ENCODE results near the gene CEP164.

The CEP164 gene

DNA sequence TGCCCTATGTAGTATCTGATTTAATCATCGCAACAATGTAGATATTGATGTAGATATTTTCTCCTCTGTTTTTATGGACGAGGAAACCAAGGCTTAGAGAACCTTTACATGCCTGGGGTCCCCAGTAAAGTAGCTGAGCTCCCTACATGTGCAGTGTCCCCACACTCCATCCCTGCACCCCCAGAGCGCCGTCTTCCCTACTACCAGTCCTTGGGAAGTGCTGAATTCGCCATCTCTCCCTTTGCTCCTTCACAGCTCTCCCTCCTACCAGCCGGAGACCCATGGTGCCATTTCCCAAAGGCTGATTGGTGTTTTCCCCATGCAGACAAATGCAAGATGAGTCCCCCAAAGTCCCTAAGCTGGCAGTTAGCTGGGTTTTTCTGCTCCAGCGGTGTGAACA is 86.0 kb downstream of the CEP164 start:
- Mint-ChIP-seq H3K4me3 (no peak overlapping the region), H3K36me3 (peaks cover 15% of the 10 kb centered on the region), H3K4me1 (no peaks in the 10 kb centered on the region), H3K9me3 (no peaks in the 10 kb centered on the region), H3K27ac (no peak overlapping the region)
- no peak for DNase-seq (ENCODE audit: low spot score in 2 of 2)
- no peak for ATAC-seq

DNA sequence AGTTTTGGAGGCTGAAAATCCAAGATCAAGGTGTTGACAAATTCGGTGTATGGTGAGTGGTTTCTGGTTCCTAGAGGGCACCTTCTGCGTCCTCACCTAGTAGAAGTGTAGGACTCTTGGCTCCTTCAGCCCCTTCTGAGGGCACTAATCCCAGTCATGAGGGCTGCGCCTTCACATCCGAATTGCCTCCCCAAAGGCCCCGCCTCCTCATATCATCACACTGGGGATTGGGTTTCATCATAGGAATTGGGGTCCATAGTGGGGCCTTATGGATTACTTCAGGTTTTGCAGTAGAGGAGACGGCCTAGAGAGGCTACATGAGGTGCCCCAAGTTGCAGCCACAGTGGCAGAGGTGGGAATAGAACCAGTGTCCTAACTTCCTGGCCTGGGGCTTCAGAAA is 87.1 kb downstream of the CEP164 start:
- Mint-ChIP-seq H3K4me3 (no peak overlapping the region), H3K4me1 (no peaks in the 10 kb centered on the region), H3K9me3 (no peaks in the 10 kb centered on the region), H3K36me3 (peaks cover 5% of the 10 kb centered on the region), H3K27ac (no peak overlapping the region)
- DNase-seq (ENCODE audit: low spot score in 2 of 2) (no peak), ATAC-seq (no peak)

DNA sequence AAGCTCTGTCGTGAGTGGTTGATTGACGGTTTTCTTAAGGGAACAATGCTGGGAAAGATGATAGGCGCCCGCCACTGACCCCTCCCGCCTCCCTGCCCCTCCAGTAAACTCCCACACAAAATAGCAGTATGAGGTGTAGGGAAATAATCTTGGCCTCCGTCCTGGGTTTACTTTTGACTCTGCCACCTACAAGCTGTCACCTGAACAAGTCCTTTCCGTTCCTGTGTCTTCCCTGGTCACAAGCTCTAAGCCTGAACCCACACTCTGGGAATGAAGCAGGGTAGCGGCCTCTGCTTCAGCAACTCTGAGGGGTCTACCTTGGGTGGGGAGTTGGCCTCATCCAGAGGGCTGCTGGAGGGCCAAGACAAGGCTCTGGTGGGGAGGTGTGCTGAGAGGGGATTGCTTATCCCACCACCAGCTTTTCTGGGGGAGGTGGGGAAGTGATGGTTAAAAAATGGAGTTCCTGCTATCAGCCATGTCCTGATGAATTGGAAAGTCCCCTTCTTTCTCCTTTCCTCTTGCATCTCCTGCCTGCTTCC is 87.8 kb downstream of the CEP164 start:
- H3K4me1 Mint-ChIP-seq = no peaks in the 10 kb centered on the region
- H3K4me3 Mint-ChIP-seq = no peak overlapping the region
- ATAC-seq (no peak), DNase-seq (ENCODE audit: low spot score in 2 of 2) (no peak)
- no peaks in the 10 kb centered on the region for H3K9me3 Mint-ChIP-seq
- H3K36me3 Mint-ChIP-seq = no peaks in the 10 kb centered on the region
- no peak overlapping the region for H3K27ac Mint-ChIP-seq

DNA sequence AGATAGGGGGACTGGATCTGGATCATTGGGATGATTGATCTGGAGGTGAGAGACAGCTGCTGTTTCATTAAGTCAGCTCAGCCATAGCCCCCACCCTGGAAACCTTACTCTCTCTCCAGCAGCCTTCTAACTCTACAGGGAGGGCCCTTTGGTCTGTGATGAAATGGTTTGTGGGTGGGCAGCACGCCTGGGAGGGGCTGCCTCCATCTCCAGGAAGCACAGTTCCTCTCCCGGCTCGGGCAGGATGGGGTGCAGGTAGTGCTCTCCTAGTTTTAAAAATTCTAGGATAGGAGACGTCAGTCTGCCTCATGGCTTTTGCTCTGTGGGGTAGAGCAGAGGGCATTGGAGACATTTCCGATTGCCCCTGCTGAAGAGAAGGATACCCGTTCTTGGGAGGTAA is 89.7 kb downstream of the CEP164 start:
- Mint-ChIP-seq H3K4me1 (no peaks in the 10 kb centered on the region), H3K36me3 (no peaks in the 10 kb centered on the region), H3K4me3 (no peak overlapping the region), H3K27ac (no peak overlapping the region), H3K9me3 (no peaks in the 10 kb centered on the region)
- ATAC-seq = no peak
- no peak for DNase-seq (ENCODE audit: low spot score in 2 of 2)

DNA sequence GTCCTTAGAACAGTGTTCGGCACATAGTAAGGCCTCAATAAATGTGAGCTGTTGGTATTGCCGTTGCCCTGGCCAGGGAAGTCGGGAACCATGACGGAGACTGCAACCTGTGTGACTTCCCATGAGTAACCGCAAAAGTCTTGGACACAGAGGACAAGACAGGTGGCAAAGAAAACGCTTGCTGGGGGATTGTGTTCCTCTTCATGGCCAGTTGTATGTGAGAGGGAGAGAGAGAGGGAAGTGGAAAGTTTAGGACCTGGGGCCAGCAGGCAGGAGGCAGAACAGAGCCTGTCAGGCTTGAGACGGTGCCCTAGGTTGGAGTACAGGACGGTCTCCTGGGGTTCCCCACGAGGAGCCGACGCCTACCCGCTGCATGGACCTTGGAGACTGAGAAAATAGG is 90.2 kb downstream of the CEP164 start:
- no peak for DNase-seq (ENCODE audit: low spot score in 2 of 2)
- no peaks in the 10 kb centered on the region for H3K36me3 Mint-ChIP-seq
- no peak overlapping the region for H3K4me3 Mint-ChIP-seq
- no peak overlapping the region for H3K27ac Mint-ChIP-seq
- no peak for ATAC-seq
- H3K4me1 Mint-ChIP-seq = no peaks in the 10 kb centered on the region
- H3K9me3 Mint-ChIP-seq = no peaks in the 10 kb centered on the region

DNA sequence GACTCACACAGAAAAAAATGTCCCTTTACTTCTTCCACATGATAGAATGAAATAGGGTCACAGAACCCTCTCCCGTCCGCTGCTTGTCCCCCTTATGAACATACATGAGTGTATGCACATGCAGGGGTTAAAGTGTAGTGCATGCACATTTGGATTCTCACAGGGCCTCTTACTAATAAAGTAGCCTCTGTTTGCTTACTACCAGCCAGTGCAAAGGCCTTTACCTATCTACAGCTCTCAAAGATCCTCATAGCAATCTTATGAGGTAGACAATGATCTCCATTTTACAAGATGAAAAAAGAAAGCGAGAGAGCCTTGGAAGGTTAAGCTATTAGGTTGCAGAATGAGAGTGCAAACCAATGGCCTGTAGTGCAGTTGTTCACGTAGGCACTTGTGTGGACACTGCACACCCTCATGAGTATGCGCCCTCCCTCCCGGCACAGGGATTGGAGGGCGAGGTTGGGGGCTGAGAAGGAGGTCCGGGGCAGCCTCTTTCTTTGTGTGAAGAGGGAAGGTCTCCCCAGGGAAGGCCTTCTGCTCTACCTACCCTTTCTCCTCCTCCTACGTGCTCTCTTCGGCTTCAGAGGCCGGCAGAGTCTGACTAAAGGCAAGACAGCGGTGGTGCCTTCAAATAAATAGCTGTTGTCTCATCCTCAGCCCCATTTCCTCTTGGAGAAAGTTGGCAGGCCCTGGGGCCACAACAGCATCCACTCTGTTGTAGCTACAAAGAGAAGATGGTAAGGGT is 91.3 kb downstream of the CEP164 start:
- DNase-seq (ENCODE audit: low spot score in 2 of 2) (no peak), ATAC-seq (no peak)
- no peaks in the 10 kb centered on the region for H3K36me3 Mint-ChIP-seq
- no peak overlapping the region for H3K4me3 Mint-ChIP-seq
- no peaks in the 10 kb centered on the region for H3K4me1 Mint-ChIP-seq
- H3K27ac Mint-ChIP-seq = no peak overlapping the region
- H3K9me3 Mint-ChIP-seq = no peaks in the 10 kb centered on the region

DNA sequence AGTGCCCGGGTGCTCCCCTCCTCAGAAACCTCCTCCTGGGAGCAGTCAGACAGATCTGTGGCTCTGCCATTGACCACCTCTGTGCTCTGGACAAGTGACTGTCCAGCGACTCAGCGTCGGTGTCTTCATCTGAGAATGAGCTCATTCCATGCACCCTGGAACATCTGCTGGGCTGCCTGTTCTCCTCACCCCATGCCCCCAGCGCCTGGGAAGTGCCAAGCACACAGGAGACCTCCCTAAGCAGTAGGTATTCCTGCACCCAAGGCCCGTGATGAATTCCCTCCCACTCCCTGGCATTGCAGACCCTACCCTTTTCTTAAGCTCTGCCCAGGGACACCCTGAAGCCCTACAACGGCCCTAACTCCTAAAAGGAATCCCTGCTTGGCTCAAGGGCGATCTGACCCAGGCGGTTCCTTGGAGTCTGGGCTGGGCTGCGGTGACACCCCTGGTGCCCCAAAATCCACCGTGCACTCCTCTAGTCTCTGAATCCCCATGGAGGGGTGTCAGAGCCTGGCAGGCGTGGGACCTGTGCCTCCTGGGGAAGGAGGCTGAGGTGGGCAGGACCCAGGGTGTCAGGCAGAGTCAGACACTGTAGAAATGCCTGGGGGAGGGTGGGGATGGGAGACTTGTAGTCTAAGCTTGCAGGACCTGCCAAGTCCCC is 92.0 kb downstream of the CEP164 start:
- Mint-ChIP-seq H3K36me3 (no peaks in the 10 kb centered on the region), H3K9me3 (no peaks in the 10 kb centered on the region), H3K27ac (no peak overlapping the region), H3K4me1 (no peaks in the 10 kb centered on the region), H3K4me3 (no peak overlapping the region)
- DNase-seq (ENCODE audit: low spot score in 2 of 2) = no peak
- no peak for ATAC-seq

DNA sequence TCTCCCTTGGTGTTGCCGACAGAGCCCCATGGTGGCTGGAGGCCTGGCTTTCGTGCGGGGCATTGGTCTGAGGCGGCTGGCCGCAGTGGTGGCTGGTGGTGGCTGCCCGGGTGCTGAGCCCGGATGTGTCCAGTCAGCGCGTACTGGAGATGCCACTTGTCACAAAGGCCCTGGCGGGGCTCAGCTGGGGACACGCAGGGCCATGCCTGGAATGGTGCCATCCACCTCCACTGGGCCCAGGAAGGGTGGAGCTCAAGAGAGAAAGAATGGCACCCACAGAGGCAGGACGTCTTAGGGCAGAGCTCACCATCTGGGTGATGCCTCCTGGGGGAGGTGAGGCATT is 92.5 kb downstream of the CEP164 start:
- Mint-ChIP-seq H3K9me3 (no peaks in the 10 kb centered on the region), H3K4me3 (no peak overlapping the region), H3K27ac (no peak overlapping the region), H3K36me3 (no peaks in the 10 kb centered on the region), H3K4me1 (no peaks in the 10 kb centered on the region)
- ATAC-seq (peak; percentile 6), DNase-seq (ENCODE audit: low spot score in 2 of 2) (no peak)

DNA sequence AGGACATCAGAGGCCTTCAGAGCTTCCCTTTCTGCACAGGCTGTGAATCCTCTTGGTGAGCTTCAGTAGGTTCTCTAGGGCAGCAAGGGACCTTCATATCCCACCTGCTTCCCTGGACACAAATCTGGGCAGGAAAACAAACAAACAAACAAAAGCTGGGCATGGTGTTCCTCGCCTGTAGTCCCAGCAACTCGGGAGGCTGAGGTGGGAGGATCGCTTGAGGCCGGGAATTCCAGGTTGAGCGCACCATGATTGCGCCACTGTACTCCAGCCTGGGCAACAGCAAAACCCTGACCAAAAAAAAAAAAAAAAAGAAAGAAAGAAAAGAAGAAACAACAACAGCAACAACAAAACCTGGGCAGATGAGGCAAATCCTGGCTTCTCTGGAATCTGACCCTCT is 92.9 kb downstream of the CEP164 start:
- no peak overlapping the region for H3K27ac Mint-ChIP-seq
- H3K9me3 Mint-ChIP-seq = no peaks in the 10 kb centered on the region
- H3K4me3 Mint-ChIP-seq = no peak overlapping the region
- H3K4me1 Mint-ChIP-seq = no peaks in the 10 kb centered on the region
- H3K36me3 Mint-ChIP-seq = no peaks in the 10 kb centered on the region
- no peak for DNase-seq (ENCODE audit: low spot score in 2 of 2)
- ATAC-seq = no peak

DNA sequence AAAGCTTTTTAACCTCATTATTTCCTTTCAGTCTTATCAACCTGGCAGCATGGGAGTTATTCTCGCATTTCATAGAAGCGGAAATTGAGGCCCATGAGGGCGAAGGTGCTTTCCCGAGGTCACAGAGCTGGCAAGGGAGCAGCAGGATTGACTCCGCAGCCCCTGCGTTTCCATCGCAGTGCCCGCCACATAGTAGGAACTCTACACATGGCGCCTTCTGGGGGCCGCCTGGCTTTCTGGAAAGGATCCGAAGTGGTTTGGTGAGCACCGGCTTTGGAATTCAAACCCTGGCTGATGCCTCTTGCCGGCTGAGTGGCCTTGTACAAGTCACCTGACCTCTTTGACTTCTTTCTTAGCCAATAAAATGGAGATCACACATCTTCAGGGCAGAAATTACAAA is 93.4 kb downstream of the CEP164 start:
- H3K36me3 Mint-ChIP-seq = no peaks in the 10 kb centered on the region
- H3K27ac Mint-ChIP-seq = no peak overlapping the region
- H3K4me3 Mint-ChIP-seq = no peak overlapping the region
- DNase-seq (ENCODE audit: low spot score in 2 of 2) (no peak), ATAC-seq (no peak)
- H3K9me3 Mint-ChIP-seq = no peaks in the 10 kb centered on the region
- peaks cover 2% of the 10 kb centered on the region for H3K4me1 Mint-ChIP-seq

DNA sequence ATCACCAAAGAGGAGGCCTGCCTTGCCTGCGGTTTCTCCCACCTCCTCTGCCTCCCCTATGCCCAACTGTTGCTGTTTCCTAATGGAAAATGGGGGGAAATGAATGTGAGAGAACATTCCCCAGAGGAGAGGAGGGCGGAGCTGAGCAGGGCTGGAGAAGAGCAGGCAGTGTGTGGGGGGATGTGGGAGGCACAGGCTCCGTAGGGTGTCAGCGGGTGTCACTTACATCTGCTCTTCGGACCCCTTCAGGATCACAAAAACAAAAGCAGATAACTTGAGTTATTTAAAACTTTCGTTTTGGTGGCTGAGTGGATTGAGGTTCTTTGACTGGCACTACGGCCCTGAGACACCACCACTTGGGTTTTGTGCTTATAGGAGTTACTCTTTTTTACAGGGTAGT is 93.8 kb downstream of the CEP164 start:
- H3K36me3 Mint-ChIP-seq = no peaks in the 10 kb centered on the region
- H3K27ac Mint-ChIP-seq = no peak overlapping the region
- peaks cover 6% of the 10 kb centered on the region for H3K4me1 Mint-ChIP-seq
- H3K4me3 Mint-ChIP-seq = no peak overlapping the region
- H3K9me3 Mint-ChIP-seq = no peaks in the 10 kb centered on the region
- ATAC-seq = no peak
- no peak for DNase-seq (ENCODE audit: low spot score in 2 of 2)

DNA sequence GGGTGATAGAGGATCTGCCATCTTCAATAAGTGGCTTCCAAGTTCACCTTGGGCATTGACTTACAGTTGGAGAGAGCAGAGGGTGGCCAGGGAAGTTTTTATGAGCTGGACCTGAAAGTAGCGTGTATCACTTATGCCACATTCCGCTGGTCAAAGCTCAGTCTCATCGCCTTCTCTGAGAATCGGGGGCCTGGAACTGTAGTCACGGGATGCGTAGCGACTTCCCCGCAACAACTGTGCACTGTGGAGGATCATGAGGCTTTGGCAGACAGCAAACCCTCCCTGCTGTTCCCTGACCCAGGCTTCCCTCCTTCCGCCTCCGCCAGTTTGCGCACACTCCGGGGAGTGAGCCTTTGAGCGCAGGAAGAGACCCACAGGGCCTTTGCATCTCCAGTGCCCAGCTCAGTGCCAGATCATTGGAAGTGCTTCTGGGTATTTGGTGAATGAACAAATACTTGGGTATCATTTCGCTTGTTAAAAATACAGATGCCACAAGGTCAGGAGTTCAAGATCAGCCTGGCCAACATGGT is 95.5 kb downstream of the CEP164 start:
- H3K4me3 Mint-ChIP-seq = no peak overlapping the region
- H3K4me1 Mint-ChIP-seq = peaks cover 15% of the 10 kb centered on the region
- DNase-seq (ENCODE audit: low spot score in 2 of 2) = no peak
- no peaks in the 10 kb centered on the region for H3K9me3 Mint-ChIP-seq
- no peak overlapping the region for H3K27ac Mint-ChIP-seq
- ATAC-seq = no peak
- H3K36me3 Mint-ChIP-seq = no peaks in the 10 kb centered on the region

DNA sequence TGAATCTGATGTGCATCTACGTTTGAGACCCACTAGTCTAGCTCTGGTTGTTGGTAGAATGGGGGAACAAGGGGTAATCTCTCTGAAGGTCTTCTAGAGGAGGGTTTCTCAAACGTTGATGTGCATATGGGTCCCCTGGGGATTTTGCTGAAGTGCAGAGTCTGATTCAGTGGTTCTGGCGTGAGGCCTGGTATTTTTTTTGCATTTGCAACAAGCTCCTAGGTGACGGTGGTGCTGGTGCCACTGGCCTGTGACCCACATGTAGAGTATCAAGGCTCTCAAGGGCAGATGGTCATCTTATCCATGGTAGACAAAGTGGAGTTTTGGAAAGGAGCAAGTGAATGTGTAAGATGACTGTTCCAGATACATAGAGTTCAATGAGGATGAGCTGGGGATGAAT is 97.1 kb downstream of the CEP164 start:
- DNase-seq (ENCODE audit: low spot score in 2 of 2) = no peak
- peaks cover 15% of the 10 kb centered on the region for H3K4me1 Mint-ChIP-seq

DNA sequence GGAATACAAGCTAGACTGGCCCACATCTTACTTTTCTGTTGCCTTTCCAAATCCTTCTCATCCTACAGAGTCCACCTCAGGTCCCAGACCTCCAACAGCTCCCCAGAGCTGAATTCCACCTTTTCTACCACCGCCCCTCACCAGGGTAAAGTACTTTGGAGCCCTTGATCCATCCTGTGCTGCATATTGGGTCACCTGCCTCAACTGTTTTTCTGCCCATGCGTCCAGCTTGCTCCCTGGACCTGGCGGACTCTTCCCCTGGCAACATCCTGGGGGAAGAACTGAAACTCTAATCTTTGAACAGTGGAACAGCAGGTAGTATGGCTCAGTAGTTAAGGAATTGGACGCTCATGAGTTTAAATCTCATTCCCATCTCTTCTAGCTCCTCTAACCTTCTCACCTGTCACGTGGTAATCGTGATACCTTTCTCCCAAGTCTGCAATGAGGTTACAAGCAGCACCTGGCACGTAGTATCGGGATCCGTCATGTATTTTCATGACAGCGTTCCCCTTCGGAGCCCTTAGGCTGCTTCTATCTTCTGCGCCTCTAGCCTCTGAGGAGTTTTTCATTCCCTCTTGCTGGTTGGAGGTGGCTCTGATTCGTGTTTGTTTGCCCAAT is 98.1 kb downstream of the CEP164 start:
- ATAC-seq (no peak), DNase-seq (ENCODE audit: low spot score in 2 of 2) (no peak)
- no peak overlapping the region for H3K4me3 Mint-ChIP-seq
- H3K27ac Mint-ChIP-seq = no peak overlapping the region
- H3K9me3 Mint-ChIP-seq = no peaks in the 10 kb centered on the region
- no peaks in the 10 kb centered on the region for H3K36me3 Mint-ChIP-seq
- H3K4me1 Mint-ChIP-seq = peaks cover 15% of the 10 kb centered on the region

More for the DNA sequence above, 97.1 kb downstream of the CEP164 start:
- no peak overlapping the region for H3K27ac Mint-ChIP-seq
- H3K9me3 Mint-ChIP-seq = no peaks in the 10 kb centered on the region
- H3K4me3 Mint-ChIP-seq = no peak overlapping the region
- no peaks in the 10 kb centered on the region for H3K36me3 Mint-ChIP-seq
- ATAC-seq = no peak

DNA sequence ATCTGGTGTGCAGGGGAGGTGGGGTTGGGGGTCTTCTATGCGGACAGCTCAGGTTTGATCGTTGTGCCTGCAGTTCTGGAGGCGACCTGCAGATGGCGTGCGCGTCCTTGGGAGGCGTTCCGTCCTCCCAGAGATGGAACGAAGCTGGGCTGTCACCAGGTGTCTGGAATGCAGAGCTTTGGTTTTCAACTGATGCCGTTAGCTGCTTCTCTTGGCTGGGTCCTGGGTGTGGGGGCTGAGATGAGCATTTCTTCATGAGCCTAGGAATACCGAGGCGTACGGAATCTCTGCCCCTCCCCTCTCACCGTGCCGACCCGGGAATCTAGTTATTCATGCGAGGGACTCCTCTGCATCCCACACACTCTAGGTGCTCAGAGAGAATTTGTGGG is 98.6 kb downstream of the CEP164 start:
- DNase-seq (ENCODE audit: low spot score in 2 of 2) = peak; percentile 77 to 89
- no peaks in the 10 kb centered on the region for H3K9me3 Mint-ChIP-seq
- no peak overlapping the region for H3K4me3 Mint-ChIP-seq
- peaks cover 15% of the 10 kb centered on the region for H3K4me1 Mint-ChIP-seq
- no peak overlapping the region for H3K27ac Mint-ChIP-seq
- H3K36me3 Mint-ChIP-seq = no peaks in the 10 kb centered on the region
- peak; percentile 57 for ATAC-seq

DNA sequence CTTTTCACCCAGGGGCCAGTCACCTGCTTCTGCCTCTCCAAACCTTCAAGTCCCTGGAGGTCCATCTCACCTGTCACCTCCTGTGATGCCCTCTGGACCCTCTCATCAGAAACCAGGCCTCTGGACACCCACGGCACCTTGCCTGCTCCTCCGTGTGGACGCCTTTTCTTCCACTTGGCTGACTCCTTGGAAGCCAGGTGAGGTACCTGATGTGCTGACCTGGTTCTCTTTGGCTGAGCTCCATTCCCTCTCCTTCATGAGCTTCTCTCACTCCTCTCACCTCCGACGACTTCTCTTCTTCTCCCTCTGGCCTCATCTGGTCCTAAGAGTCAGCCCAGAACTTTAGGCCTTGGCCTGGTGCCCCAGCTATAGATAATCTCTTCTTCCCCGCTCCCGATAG is 99.3 kb downstream of the CEP164 start:
- ATAC-seq (no peak), DNase-seq (ENCODE audit: low spot score in 2 of 2) (no peak)
- Mint-ChIP-seq H3K9me3 (no peaks in the 10 kb centered on the region), H3K36me3 (no peaks in the 10 kb centered on the region), H3K4me3 (no peak overlapping the region), H3K27ac (no peak overlapping the region), H3K4me1 (peaks cover 15% of the 10 kb centered on the region)

Data from stimulated activated effector memory CD8-positive, alpha-beta T cell treated with anti-CD3 and anti-CD28 coated beads, Interleukin-12 subunit alpha, Interleukin-12 subunit beta, amount 100 ng/mL, for 72 hours (primary cell).